B cell (primary cell): ENCODE results near the gene CD68.

Experiments used
- EZH2 ChIP-seq: IDR thresholded peaks from 2 replicates; pipeline ENCODE4 v1.6.1; 2012; ENCODE audit warnings: borderline replicate concordance, low read depth, mild to moderate bottlenecking, moderate library complexity, low read length; ENCODE audit not compliant: insufficient read depth, poor library complexity, severe bottlenecking
- TF ChIP-seq, protein P1 (sequence below): fragments of 200-600 bp; IDR thresholded peaks from one replicate; pipeline ENCODE4 v1.8.0; 2022; ENCODE audit warnings: antibody characterized with exemption, mild to moderate bottlenecking

- TF ChIP-seq, protein P1, sequence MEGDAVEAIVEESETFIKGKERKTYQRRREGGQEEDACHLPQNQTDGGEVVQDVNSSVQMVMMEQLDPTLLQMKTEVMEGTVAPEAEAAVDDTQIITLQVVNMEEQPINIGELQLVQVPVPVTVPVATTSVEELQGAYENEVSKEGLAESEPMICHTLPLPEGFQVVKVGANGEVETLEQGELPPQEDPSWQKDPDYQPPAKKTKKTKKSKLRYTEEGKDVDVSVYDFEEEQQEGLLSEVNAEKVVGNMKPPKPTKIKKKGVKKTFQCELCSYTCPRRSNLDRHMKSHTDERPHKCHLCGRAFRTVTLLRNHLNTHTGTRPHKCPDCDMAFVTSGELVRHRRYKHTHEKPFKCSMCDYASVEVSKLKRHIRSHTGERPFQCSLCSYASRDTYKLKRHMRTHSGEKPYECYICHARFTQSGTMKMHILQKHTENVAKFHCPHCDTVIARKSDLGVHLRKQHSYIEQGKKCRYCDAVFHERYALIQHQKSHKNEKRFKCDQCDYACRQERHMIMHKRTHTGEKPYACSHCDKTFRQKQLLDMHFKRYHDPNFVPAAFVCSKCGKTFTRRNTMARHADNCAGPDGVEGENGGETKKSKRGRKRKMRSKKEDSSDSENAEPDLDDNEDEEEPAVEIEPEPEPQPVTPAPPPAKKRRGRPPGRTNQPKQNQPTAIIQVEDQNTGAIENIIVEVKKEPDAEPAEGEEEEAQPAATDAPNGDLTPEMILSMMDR = no peak
- no peak for TF ChIP-seq EZH2
Measured at GRCh38 chr17:7576432-7576937, 3.0 kb upstream of the CD68 start.
